K562 (cell line): ENCODE results near the gene TCAP.

ENCODE experiments used
- CREB1 ChIP-seq, 2 experiments: sonication (generic) in 1 of 2; formaldehyde crosslinking in 1 of 2; IDR thresholded peaks; 2 replicates each; pipeline versions ENCODE4 v1.6.1 to v1.8.0; 2012 to 2022; ENCODE audit warnings: inconsistent platforms in 1 of 2, mild to moderate bottlenecking in 1 of 2, missing genetic modification reagents in 1 of 2, moderate library complexity in 1 of 2
- CTCF ChIP-seq, 3 experiments: IDR thresholded peaks in 2 of 3; conservative IDR thresholded peaks in 1 of 3; 2 replicates each; pipeline ENCODE4 v1.5.1; 2011 to 2012; ENCODE audit warnings: low read length in 3 of 3, mild to moderate bottlenecking in 3 of 3, control low read depth in 2 of 3, improper control_type of control experiment in 1 of 3, inconsistent platforms in 1 of 3, low read depth in 1 of 3, mixed read lengths in 1 of 3, moderate library complexity in 1 of 3; ENCODE audit not compliant: insufficient read depth in 2 of 3
- E2F3 ChIP-seq: fragments of 250-450 bp; sonication (Bioruptor Pico); IDR thresholded peaks from 2 replicates; pipeline ENCODE4 v1.4.0; 2020; ENCODE audit warnings: mild to moderate bottlenecking
- ETS1 ChIP-seq: conservative IDR thresholded peaks from 2 replicates; pipeline ENCODE4 v1.6.1; 2011; ENCODE audit warnings: low read depth, mild to moderate bottlenecking, low read length; ENCODE audit not compliant: control insufficient read depth
- HDAC2 ChIP-seq: fragments of 450-650 bp; IDR thresholded peaks from 2 replicates; pipeline ENCODE4 v1.6.1; 2016; ENCODE audit warnings: mild to moderate bottlenecking
- HNRNPK ChIP-seq: fragments of 200-400 bp; formaldehyde crosslinking; IDR thresholded peaks from one replicate; pipeline ENCODE4 v1.6.1; 2018; ENCODE audit warnings: mild to moderate bottlenecking, low read depth, low read length; ENCODE audit not compliant: poor library complexity, severe bottlenecking
- MED1 ChIP-seq: sonication (generic); formaldehyde crosslinking; IDR thresholded peaks from 2 replicates; pipeline ENCODE4 v1.8.1; 2023; ENCODE audit warnings: missing genetic modification reagents, borderline replicate concordance
- MNT ChIP-seq, 2 experiments: fragments of 450-650 bp; conservative IDR thresholded peaks; 2 replicates each; pipeline ENCODE4 v1.6.1; 2017; ENCODE audit warnings: mild to moderate bottlenecking in 2 of 2, moderate library complexity in 2 of 2
- POLR2A ChIP-seq: fragments of 450-650 bp; conservative IDR thresholded peaks from 2 replicates; pipeline ENCODE4 v1.6.1; 2016
- SMC3 ChIP-seq: conservative IDR thresholded peaks from 2 replicates; pipeline ENCODE4 v1.6.1; 2011; ENCODE audit warnings: low read depth, low read length, improper control_type of control experiment; ENCODE audit not compliant: insufficient read depth
- TCF7 ChIP-seq: sonication (generic); IDR thresholded peaks from 2 replicates; pipeline ENCODE4 v1.6.1; 2016; ENCODE audit warnings: antibody characterized with exemption, borderline replicate concordance
- TSC22D4 ChIP-seq: fragments of 450-650 bp; IDR thresholded peaks from 2 replicates; pipeline ENCODE4 v1.6.1; 2016; ENCODE audit warnings: missing genetic modification characterization, missing biosample characterization, control low read depth

- TF ChIP-seq HNRNPK: no peak
- TF ChIP-seq MED1 (CRISPR knock-in tag): no peak
- TF ChIP-seq CTCF (IDR thresholded peaks at IDR 0.05 in 2 of 3, conservative IDR thresholded peaks at IDR 0.05 in 1 of 3; ENCODE audit: insufficient read depth in 2 of 3, low read depth in 1 of 3, low read length in 3 of 3): no peak
- TF ChIP-seq TSC22D4 (tag): no peak
- TF ChIP-seq ETS1: no peak
- TF ChIP-seq CREB1 (IDR thresholded peaks at IDR 0.05): no peak
- no peak for TF ChIP-seq CREB1 (CRISPR knock-in tag; IDR thresholded peaks at IDR 0.05)
- TF ChIP-seq E2F3: no peak
- TF ChIP-seq TCF7: no peak
- TF ChIP-seq HDAC2: no peak
- no peak for TF ChIP-seq SMC3
- TF ChIP-seq MNT (conservative IDR thresholded peaks at IDR 0.05): no peak
- TF ChIP-seq POLR2A: no peak
Observed at GRCh38 chr17:39618246-39618913, 46.8 kb upstream of the TCAP start.
